PC-3 (cell line): ENCODE data around the gene ZFHX3. TPM values are rescaled to one million over a fixed set of nuclear protein-coding genes. Genes with fewer than 3 reads are reported as not detected.
A peak's percentile ranks its signal among the peaks of the same experiment; 100 is the strongest.
"Not testable (repeated sequence)": the region's sequence is repeated elsewhere in the genome, so short reads cannot be mapped to it uniquely, and the experiment has no call there.

Source experiments
- ATAC-seq: fragments of 200-7000 bp; cut with Tn5 transposase; 2 replicates; pipeline ENCODE4 v1.9.1; 2020; ENCODE audit warnings: mild to moderate bottlenecking, moderate library complexity
- BruUV-seq: library from RNA; stranded (reverse); fragments of 400-500 nt; replicated peaks from 2 replicates; lab custom pipeline; 2021; lab: Mats Ljungman, UMichigan
- CTCF ChIA-PET: fragments of 300-600 bp; sonication (Branson Sonifier 250); formaldehyde crosslinking; loops from one replicate; lab custom pipeline; 2022; ENCODE audit warnings: antibody characterized with exemption; lab: Charles Lee
- POLR2A ChIA-PET: fragments of 300-600 bp; sonication (Branson Sonifier 250); formaldehyde crosslinking; loops from one replicate; lab custom pipeline; 2022; ENCODE audit warnings: antibody characterized with exemption; ENCODE audit not compliant: unreplicated experiment; lab: Charles Lee
- DNase-seq: peaks from one replicate; pipeline ENCODE4 v3.0.0-alpha.2; 2015
- H2AFZ ChIP-seq: fragments of 300-600 bp; sonication (generic); 2 replicates; pipeline ENCODE4 v1.6.0; 2016; ENCODE audit warnings: antibody characterized with exemption, low read length
- H3F3A ChIP-seq: fragments of 300-600 bp; sonication (generic); one replicate; pipeline ENCODE4 v1.6.0; 2017; ENCODE audit warnings: antibody characterized with exemption, low read length, control low read depth, mild to moderate bottlenecking; ENCODE audit not compliant: unreplicated experiment
- H3K27ac ChIP-seq: fragments of 300-600 bp; sonication (generic); 2 replicates; pipeline ENCODE4 v1.5.1; 2016; ENCODE audit warnings: mild to moderate bottlenecking, low read length
- H3K27me3 ChIP-seq: fragments of 300-600 bp; sonication (generic); 2 replicates; pipeline ENCODE4 v1.6.1; 2016; ENCODE audit warnings: low read length, mixed read lengths
- H3K36me3 ChIP-seq: fragments of 300-600 bp; sonication (generic); 2 replicates; pipeline ENCODE4 v1.6.1; 2016; ENCODE audit warnings: low read depth, mixed run types, low read length, mixed read lengths
- H3K4me1 ChIP-seq: fragments of 300-600 bp; sonication (generic); 2 replicates; pipeline ENCODE4 v1.5.1; 2016; ENCODE audit warnings: low read length; ENCODE audit not compliant: insufficient read depth
- H3K4me2 ChIP-seq: fragments of 300-600 bp; sonication (generic); 2 replicates; pipeline ENCODE4 v1.6.0; 2016; ENCODE audit warnings: low read length
- H3K4me3 ChIP-seq: fragments of 300-600 bp; sonication (generic); 2 replicates; pipeline ENCODE4 v1.5.1; 2016; ENCODE audit warnings: mild to moderate bottlenecking, low read length, mixed read lengths
- H3K79me2 ChIP-seq: fragments of 300-600 bp; sonication (generic); 2 replicates; pipeline ENCODE4 v1.6.1; 2017; ENCODE audit warnings: low read length, mixed read lengths
- H3K9ac ChIP-seq: fragments of 300-600 bp; sonication (generic); 2 replicates; pipeline ENCODE4 v1.6.0; 2016; ENCODE audit warnings: mild to moderate bottlenecking, low read length
- H3K9me2 ChIP-seq: fragments of 300-600 bp; sonication (generic); replicated peaks from 2 replicates; pipeline ENCODE4 v1.6.1; 2016; ENCODE audit warnings: mixed run types, low read length, mixed read lengths
- H3K9me3 ChIP-seq: fragments of 300-600 bp; sonication (generic); 2 replicates; pipeline ENCODE4 v1.6.1; 2016; ENCODE audit warnings: low read length, mixed read lengths
- H4K20me1 ChIP-seq: fragments of 300-600 bp; sonication (generic); 2 replicates; pipeline ENCODE4 v1.6.1; 2016; ENCODE audit warnings: low read length, mixed read lengths
- CTCF ChIP-seq: fragments of 300-600 bp; sonication (generic); conservative IDR thresholded peaks from 2 replicates; pipeline ENCODE4 v1.5.1; 2017; ENCODE audit warnings: antibody characterized with exemption, low read depth, mild to moderate bottlenecking, low read length
- EZH2 ChIP-seq: fragments of 300-600 bp; sonication (generic); IDR thresholded peaks from one replicate; pipeline ENCODE4 v1.6.1; 2017; ENCODE audit warnings: antibody characterized with exemption, mild to moderate bottlenecking, low read length; ENCODE audit not compliant: unreplicated experiment
- EZH2phosphoT487 ChIP-seq: fragments of 300-600 bp; sonication (generic); IDR thresholded peaks from 2 replicates; pipeline ENCODE4 v1.6.1; 2018; ENCODE audit warnings: mild to moderate bottlenecking, antibody characterized with exemption, low read length, borderline replicate concordance
- intact Hi-C: fragments of 100-400 bp; cut with micrococcal nuclease; formaldehyde crosslinking; loops from 2 replicates; pipeline ENCODE4 v1.9.0; 2023
- total RNA-seq: library from RNA; depleted of rRNA; stranded (reverse); fragments of >200 nt; gene quantifications from 2 replicates; pipeline ENCODE4 v1.2.3, GENCODE V29; 2014

ZFHX3 gene
- total RNA-seq, 1 experiment from 2014 or later: 3.5 TPM

DNA sequence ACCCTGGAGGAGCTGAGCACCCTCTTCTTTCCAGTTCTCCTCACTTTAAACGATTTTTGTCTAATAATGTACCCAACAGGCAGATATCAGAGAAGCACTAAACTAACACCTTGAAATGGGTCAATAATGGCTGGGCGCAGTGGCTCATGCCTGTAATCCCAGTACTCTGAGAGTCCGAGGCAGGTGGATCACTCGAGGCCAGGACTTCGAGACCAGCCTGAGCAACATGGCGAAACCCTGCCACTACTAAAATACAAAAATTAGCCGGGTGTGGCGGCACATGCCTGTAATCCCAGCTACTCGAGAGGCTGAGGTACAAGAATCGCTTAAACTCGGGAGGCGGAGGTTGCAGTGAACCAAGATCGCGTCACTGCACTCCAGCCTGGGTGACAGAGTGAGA, 57.4 kb downstream of the ZFHX3 start:
- Histone ChIP-seq H3K27ac (peak overlapping the region; percentile 99), H3K9me3 (no peaks in the 10 kb centered on the region), H2AFZ (peak overlapping the region; percentile 54), H3K27me3 (no peaks in the 10 kb centered on the region), H3K36me3 (no peaks in the 10 kb centered on the region), H4K20me1 (no peaks in the 10 kb centered on the region), H3K4me1 (peaks cover 54% of the 10 kb centered on the region), H3F3A (no peaks in the 10 kb centered on the region), H3K4me2 (peak overlapping the region; percentile 86), H3K79me2 (peaks cover 85% of the 10 kb centered on the region), H3K9ac (peak overlapping the region; percentile 81), H3K9me2 (no peaks in the 10 kb centered on the region), H3K4me3 (peak overlapping the region; percentile 61)
- intact Hi-C loops: no loop called here
- no peak for TF ChIP-seq EZH2phosphoT487
- no peak for TF ChIP-seq CTCF
- TF ChIP-seq EZH2: no peak
- no TSS peak for BruUV-seq
- ATAC-seq (no peak), DNase-seq (no peak)
- ChIA-PET POLR2A (no interaction called here), CTCF (interaction anchor here (0.5 kb wide), 1 partner anchor 66 kb away, joined by 3 read pairs; no protein-coding TSS in a partner anchor)

GRCh38 chr16:72989579-72990551, 58.1 kb downstream of the ZFHX3 start:
- TF ChIP-seq EZH2: no peak
- TF ChIP-seq CTCF: no peak
- TF ChIP-seq EZH2phosphoT487: no peak
- H4K20me1 ChIP-seq: no peaks in the 10 kb centered on the region
- peak overlapping the region; percentile 99 for H3K27ac ChIP-seq
- peaks cover 85% of the 10 kb centered on the region for H3K79me2 ChIP-seq
- H3K9me3 ChIP-seq: no peaks in the 10 kb centered on the region
- peak overlapping the region; percentile 54 for H2AFZ ChIP-seq
- H3K36me3 ChIP-seq: no peaks in the 10 kb centered on the region
- TSS peak; percentile 84 for BruUV-seq
- ChIA-PET CTCF (interaction anchor here (0.5 to 0.6 kb wide), 2 partner anchors 67 to 187 kb away, joined by 3 to 4 read pairs; no protein-coding TSS in a partner anchor), POLR2A (interaction anchor here (0.6 to 1.0 kb wide), 3 partner anchors 26 to 58 kb away, joined by 3 to 5 read pairs (median 5); no protein-coding TSS in a partner anchor)
- peak; percentile 85 for ATAC-seq
- intact Hi-C loops: loop anchor here (1.0 kb wide), 2 partner anchors 30 to 57 kb away; no protein-coding TSS in a partner anchor
- H3K4me2 ChIP-seq: peak overlapping the region; percentile 86
- no peaks in the 10 kb centered on the region for H3K27me3 ChIP-seq
- peaks cover 51% of the 10 kb centered on the region for H3K4me1 ChIP-seq
- peak; percentile 94 for DNase-seq
- peak overlapping the region; percentile 81 for H3K9ac ChIP-seq
- peak overlapping the region; percentile 61 for H3K4me3 ChIP-seq
- H3K9me2 ChIP-seq: no peaks in the 10 kb centered on the region
- no peaks in the 10 kb centered on the region for H3F3A ChIP-seq

- Histone ChIP-seq H3K27ac (peak overlapping the region; percentile 99), H3K4me1 (peaks cover 51% of the 10 kb centered on the region), H3K4me3 (peak overlapping the region; percentile 33; the same call in 1 of the 2 replicates), H3K79me2 (peaks cover 84% of the 10 kb centered on the region), H3K4me2 (peak overlapping the region; percentile 86), H3K9ac (peak overlapping the region; percentile 43)
- CTCF ChIA-PET: interaction anchor here (0.6 kb wide), 1 partner anchor 188 kb away, joined by 4 read pairs; no protein-coding TSS in a partner anchor
- H3K36me3 ChIP-seq, H3K27me3 ChIP-seq, H2AFZ ChIP-seq, BruUV-seq, H4K20me1 ChIP-seq, DNase-seq, H3K9me3 ChIP-seq, H3K9me2 ChIP-seq, ATAC-seq, H3F3A ChIP-seq: not testable (repeated sequence)
- POLR2A ChIA-PET: interaction anchor here (0.6 to 1.0 kb wide), 3 partner anchors 25 to 57 kb away, joined by 3 to 5 read pairs (median 5); no protein-coding TSS in a partner anchor
- intact Hi-C loops: loop anchor here (1.0 kb wide), 2 partner anchors 31 to 58 kb away; no protein-coding TSS in a partner anchor
Measured at GRCh38 chr16:72989203-72989578, 58.7 kb downstream of the ZFHX3 start.
